HG03135 (cell line): ENCODE measurements around the gene NDUFS6.
A peak's percentile ranks its signal among the peaks of the same experiment; 100 is the strongest.
"Not testable (repeated sequence)": the region's sequence is repeated elsewhere in the genome, so short reads cannot be mapped to it uniquely, and the experiment has no call there.

ENCODE experiments used
- ATAC-seq: cut with Tn5 transposase; IDR thresholded peaks from one replicate; pipeline ENCODE4 v1.9.1; 2021; ENCODE audit warnings: mild to moderate bottlenecking, moderate library complexity; ENCODE audit not compliant: unreplicated experiment

The NDUFS6 gene

DNA sequence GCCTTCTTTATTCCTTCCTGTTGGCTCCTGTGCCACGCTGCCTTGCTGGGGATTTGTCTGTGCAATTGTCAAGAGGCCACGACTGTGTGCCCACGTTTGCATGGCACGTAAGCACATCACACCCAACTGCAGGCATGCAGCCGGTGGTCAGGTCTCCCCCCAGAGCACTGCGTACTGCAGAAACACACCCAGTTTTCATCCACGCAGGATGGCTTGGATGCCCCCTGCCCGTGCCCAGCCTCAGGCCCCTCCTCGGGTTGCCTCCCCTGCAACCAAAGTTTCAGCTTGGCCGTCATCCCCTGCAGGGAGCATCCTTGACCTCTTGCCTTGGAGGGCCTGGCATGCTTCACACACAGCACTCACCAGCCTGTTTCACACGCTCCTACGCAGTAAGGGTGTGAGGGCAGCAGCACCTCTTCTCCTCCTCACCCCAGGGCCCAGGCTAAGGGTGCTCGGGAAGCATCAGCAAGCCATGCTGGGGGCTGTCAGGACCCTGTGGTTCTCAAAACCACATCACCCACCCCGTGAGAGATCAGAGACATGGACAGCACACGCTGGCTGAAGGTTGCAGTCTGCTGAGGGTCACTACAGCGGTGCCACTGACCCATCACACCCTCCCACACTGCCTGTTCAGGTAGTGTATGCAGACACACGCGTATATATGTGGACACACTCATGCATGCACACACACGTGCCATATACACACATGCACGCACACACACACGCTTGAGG lies 4.7 kb upstream of the NDUFS6 start:
- no peak for ATAC-seq

DNA sequence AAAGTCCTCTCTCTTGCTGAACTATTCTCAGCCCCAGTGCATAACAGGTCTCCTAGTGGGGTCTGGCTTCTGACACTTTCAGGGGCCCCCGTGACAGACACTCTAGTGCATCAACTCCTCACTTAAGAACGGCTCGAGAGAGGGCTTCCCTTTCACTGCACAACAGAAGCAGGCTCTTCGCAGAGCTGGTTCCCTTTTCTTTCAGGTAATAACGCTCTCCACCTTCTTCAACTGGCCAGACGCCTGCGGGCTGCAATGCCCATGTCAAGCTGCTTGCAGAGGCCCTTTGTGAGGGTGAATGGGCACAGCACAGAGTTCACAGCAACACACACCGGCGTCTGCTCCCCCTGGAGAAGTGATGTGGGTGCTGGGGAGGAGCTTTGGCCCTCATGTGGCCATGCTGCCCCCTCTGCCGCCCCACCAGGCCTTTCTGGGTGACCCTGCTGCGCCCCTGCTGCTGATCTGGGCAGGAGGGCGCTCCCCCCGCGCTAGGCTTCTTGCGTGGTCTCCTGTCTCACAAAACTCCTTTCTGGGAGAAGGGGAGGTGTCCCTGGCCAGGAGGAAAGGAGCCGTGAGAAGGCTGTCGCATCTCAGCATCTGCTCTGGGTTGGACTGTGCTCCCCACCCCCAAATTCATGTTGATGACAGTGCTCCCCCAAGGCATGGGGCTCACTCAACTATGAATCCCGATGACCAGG lies 4.0 kb upstream of the NDUFS6 start:
- no peak for ATAC-seq

DNA sequence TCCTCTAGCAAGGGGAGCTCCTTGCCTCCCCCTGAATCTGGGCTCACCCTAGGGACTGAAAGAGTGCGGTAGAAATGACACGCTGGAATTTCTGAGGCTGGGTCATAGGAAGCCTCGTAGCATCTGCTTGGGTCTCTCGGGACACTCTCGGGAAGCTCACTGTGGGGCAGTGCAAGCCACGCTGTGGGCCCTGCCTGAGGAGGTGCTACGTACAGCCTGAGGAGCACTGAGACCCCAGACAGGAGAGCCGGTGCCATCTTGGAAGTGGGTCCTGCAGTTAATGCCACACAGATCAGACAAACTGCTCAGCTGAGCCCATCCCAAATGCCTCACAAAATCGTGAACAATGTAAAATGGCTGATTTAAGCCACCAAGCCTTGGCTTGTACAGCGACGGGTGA lies 3.4 kb upstream of the NDUFS6 start:
- no peak for ATAC-seq

DNA sequence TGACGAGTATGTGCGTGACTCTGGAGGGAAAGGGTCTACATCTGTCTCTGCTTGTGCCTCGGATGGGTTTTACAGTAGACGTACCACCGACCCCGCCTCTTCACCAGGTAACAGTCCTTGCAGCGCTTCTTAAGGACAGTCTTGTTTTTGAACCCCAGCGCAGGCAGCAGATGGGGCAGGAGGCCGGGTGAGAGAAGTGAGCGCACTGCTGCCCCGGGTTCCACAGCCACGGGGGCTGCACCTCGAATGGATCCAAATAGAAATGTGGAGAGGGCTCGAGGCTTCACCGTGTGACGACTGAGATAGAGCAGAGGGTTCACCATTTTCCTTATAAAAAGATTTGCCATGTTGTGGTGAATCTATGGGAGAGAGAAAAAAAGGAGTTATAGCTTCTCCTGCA lies 2.6 kb upstream of the NDUFS6 start:
- ATAC-seq = not testable (repeated sequence)

DNA sequence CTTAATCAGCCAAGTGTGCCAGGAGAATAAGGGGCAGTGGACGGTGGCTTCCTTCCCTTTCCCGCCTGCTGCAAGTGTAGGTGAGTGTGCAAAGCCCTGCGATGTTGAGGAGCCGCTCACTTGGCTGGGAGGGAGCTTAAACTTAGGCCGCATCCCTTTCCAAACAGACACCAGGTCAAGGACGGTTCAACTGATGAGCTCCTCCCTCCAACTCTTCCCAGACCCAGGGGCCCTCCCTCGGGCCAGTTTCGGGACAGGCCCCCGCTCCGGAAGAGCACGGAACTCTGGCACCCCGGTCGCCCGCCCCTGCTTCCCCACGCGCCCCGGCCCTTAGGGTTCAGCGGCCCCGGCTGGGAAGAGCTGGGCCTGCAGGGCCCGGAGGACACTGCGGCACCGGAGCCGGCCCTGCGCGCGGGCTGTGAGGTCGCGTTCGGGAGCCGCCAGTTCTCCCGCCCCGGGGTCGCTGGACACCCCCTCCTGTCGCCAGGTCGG lies 2.1 kb upstream of the NDUFS6 start:
- peak; percentile 16 for ATAC-seq

DNA sequence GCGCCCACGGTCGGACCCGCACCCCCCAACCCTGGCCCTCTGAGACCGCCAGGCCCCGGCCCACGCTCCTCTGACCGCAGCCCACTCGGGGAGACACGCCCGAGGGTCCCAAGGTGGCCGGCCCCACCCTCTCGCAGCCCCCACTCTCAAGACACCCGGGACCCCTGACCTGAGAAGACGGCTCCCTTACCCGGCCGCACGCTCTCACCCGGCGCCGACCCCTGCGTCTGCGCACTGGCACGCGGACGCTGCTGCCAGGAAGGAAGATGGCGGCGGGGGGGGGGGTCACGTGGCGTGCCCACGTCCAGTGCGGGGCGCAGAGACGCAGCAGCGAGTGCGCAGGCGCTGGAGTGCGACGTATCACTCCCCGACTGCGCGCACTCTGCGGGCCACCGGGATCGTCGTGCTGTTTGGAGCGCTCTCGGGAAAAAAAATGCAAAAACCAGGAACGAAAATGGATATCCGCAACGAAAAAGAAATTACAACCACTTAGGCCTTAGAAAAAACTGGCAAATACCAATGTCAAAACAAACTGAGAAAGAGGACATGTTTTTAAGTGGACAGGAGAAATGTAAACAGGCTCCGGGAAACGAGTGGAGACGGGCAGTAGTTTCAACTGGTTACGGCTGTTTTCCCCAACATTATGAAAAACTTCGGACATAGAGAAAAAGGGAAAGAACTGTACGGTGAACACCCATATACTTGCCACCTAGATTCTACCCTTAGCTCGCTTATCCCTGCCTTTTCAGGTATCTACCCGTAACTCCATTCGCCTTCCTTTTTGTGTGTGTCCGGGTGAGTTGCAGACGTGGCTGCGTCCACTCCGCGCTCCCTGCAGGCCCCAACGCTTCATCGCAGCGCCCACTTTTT lies 1.4 kb upstream of the NDUFS6 start, which contains the start of gene MRPL36:
Gene MRPL36 (minus strand): TSS at position 236 of the 870 bp plus-strand sequence. CDS start 902 bp downstream, outside the sequence.
- peak; percentile 45 for ATAC-seq

DNA sequence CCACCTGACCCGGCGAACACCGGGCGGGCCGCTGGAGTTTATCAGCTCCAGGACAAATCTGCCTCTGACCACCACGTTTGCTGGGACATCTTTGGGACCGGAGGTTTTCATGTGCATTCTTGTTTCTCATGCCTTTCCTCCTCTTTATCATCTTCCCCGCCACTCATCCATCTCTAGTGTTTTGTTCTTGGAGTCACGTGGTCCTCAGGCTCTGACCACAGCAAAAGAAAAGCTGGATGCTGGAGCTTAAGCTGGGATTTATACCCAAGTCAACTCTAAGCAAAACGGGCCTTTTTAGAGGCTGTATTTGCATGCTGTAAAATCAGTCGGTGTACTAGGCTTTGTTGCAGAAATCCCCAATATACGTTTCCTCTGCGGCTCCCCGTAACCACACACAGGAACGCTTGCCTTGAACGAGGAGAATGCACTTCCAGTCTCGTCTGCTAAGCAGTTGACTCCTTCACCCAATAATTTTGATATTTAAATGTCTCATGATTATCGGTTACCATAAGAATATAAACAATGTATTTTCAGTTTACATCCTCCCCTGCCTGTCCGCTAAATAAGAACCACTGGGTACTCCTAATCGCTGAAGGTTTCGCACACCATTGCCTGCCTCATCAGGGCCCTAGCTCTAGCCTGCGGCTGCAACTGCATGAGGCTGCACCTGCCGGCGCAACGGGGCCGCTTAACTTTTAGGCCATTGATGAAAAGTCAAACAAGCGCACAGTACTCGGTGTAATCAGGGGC lies 560 bp upstream of the NDUFS6 start:
- ATAC-seq = peak; percentile 42

DNA sequence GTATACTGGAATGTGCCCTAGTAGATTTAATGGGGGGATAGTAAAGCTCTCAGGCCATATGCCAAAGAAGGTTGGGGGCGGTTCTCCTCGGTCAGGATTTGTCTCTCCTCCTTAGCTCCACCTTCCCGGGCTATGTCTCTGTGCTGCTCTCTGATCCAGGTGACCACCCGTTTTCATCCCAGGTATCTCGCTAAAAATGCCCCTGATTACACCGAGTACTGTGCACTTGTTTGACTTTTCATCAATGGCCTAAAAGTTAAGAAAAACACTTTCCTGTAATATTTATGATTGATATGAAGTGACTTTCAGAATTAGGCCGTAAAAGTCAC lies 724 bp downstream of the NDUFS6 start:
- no peak for ATAC-seq

DNA sequence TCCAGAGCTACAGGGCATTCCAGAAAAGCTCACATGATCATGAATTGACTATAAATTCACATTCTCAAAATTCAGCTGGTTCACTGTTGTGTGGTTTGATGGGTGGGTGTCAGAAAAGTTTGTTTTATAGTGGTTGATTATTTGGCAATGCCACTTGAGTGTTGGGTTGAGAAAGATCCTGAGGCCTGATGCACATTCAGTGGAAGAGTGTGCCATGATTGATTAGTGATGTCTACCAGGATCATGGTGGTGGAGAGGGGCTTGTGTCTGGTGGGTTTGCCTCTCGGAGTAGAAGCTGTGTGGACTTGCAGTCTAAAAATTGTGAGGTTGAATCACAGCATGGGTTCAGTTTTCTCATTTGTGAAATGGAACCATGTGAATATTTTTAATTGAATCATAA lies 2.0 kb downstream of the NDUFS6 start:
- ATAC-seq = no peak

DNA sequence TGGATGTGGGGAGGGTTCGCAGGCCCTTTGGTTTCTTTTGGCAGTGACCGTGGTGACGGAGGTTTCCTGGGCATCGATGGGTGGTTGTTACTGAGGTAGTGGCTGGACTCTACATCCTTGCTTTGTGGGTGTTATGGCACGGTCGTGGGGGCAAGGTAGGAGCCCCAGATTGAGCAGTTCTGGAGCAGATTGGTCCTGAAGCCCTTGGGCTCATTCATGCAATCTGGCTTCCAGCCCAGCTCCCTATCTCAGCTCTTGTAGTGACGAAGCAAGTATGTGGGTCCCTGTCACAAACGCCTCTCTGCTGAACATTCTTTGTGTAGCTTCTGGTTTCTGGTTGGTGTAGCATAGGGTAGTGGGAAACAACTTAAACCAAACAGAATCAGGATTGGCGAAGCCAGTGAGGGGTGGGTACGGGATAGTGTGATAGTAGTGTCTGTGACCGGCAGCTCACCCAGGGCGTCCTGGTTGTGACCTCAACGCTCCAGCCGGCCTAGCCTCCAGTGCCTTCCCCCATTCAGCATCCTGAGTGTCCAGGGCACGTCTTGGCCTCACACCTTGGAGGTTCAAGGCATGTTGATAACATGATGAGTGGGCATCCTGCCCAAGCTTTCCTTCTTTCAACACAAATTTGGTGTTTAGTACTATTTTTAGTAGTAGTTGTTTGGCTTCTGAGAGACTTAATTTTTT lies 2.9 kb downstream of the NDUFS6 start:
- ATAC-seq = no peak

DNA sequence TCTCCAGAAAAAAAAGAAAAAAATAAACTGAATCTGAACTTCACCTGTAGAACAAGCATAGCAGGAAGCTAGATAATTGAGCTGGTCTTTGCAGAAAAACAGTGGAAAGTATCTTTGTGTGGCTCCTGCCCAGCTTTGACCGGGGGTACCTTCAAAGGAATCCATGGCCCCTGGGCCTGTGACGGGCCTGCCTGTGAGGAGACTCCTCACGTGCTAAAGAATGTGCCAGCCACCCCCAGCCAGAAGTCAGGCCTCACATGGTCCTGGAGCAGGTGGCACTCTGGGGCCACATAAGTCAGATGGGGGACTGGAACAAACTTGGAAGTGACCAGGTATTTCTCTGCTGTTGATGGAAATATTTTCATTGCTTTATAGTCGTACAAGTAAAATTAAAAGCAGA lies 4.1 kb downstream of the NDUFS6 start:
- no peak for ATAC-seq

DNA sequence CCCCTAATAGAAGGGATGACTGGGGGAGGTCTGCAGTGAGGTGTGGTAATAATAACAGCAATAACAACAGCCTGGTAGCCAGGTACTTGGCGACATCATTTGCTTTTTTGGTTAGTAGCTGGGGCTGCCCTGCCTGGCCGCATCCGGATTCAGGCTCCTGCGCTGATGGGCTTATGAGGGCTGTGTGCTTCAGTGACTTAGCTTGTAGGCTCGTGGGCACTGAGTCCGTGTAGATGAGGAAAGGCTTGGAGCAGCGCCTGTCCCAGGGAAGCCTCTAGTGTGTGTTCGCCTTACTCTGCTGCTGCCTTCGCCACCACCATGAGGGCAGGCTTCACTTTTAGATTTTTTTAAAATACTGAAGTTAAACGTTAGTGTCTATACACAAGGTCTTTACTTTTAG lies 4.5 kb downstream of the NDUFS6 start:
- no peak for ATAC-seq

DNA sequence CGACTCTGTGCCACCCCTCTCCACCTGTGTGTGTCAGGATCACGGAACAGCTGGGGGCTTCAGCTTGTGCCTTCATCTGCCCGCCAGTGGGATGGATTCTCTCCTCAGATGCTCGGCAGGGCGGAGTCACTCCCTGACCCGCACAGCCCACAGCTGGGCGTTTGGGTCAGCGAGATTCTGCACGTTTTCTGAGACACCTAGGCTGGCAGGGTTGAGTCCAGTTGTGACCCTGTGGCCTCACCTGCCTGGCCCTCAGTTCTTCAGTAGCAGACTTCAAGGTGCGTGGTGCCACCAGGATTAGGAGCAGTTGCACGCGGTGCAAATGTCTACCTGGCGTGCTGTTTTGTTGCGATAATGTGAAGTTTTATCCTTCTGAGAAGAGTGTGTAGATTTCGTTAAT lies 5.0 kb downstream of the NDUFS6 start:
- ATAC-seq = no peak

DNA sequence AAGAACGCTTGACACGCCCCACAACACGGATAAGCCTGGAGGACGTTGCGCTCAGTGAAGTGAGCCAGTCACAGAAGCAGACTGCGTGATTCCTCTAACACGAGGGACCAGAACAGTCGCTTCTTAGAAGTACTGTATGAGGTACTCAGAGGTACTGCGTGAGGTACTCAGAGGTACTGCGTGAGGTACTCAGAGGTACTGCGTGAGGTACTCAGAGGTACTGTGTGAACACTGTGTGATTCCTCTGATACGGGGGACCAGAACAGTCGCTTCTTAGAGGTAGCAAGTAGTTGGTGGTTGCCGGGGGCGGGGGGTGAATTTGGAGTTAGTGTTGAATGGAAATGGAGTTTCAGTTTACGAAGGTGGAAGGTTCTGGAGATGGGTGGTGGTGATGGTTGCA lies 5.8 kb downstream of the NDUFS6 start:
- ATAC-seq = no peak

DNA sequence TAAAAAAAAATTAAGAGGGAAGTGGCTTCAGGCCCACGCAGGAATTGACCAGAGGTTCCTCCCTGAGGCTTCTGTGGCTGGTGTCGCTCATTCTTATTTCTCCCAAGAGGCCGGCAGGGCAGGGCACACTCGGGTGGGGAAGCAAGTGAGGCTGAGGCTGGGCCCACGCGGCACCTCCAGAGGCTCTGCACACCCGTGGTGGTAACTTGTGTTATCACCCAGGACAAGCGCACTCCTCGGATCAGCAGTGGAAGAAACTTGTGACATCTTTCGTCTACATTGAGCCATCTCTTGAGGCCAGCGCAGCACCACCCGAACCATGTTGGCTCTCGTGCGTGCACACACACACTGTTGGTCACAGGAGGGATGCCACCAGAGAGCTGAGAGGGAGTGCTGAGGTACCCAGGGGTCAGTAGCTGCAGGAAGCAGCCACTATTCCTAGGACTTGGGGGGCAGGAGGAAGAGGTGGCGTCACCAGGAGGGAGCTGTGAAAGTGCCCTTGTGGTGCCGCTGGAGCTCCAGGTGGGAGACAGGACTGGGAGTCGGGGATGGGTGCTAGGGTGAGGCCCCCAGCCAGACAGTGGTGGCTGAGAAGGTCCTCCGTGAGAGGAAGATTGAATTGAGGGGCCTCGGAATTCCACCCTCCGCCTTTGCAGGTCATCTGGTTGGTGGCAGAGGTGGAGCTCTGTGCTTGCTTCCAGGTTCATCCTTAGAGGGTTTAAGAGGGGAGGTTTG lies 6.4 kb downstream of the NDUFS6 start:
- no peak for ATAC-seq

DNA sequence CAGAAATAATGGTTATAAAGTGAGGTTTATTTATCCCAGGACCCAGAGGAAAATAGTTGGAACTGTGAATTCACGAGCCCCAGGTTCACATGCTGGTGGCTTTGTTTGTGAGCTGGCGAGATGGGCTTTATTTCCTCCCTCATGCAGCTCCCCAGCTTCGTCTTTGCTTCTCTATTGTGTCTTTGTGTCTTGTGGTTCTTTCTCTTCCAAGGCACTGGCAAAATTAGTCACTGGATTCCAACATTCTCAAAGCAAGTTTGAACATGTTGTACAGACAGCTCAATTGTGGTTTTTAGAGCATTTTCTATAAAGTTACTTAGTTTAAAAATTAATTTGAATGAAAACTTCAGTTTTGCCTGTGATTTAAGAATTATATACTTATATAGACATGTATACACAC lies 7.2 kb downstream of the NDUFS6 start:
- ATAC-seq = no peak

DNA sequence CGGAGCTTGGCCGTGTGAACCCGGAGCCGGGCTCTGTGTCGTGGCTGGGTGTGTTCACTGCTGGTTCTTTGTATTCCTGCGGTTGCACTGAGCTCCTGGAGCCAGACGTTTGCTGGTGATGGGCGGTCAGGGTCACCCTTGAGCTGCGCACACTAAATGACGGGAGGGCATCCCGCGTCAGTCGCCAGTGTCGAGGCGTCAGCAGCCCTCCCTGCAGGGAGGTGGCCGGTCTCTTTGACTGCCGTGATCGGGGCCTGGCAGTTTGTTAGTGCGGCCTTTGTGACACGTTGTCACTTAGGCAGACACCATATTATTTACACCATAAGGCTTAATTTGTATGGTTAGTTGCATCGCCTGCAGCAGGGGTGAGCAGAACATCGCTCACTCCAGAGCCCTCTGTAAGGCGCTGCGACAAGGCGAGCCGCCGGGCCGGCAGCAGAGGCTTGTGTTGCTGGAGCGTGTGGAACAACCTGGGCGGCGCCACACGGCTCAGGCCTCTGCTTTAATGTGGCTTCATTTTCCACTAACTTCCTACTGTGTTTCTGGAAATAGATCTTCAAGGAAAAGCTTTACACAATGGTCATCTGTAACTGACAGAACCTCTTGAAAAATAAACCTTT lies 8.3 kb downstream of the NDUFS6 start:
- ATAC-seq = no peak

DNA sequence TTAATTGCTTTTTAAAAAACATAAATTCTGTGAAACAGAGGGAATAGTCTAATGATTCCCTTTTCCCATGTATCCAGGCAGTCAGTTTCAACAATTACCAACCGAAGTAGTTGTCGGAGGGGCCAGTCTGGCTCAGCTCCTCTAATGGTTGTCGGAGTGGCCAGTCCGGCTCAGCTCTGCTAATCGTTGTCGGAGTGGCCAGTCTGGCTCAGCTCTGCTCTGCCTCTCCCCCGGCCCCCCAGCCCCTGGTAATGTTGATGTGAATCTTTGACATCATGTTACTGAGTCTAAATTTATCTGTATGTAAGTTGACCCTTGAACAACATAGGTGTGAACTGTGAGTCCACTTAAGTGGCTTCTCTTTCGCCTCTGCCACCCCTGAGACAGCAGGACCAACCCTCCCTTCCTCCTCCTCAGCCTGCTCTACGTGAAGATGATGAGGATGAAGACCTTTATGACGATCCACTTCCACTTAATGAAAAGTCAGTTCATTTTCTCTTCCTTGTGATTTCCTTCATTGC lies 9.4 kb downstream of the NDUFS6 start:
- ATAC-seq = no peak
